ENCODE results near the gene KCNIP1.

DNA sequence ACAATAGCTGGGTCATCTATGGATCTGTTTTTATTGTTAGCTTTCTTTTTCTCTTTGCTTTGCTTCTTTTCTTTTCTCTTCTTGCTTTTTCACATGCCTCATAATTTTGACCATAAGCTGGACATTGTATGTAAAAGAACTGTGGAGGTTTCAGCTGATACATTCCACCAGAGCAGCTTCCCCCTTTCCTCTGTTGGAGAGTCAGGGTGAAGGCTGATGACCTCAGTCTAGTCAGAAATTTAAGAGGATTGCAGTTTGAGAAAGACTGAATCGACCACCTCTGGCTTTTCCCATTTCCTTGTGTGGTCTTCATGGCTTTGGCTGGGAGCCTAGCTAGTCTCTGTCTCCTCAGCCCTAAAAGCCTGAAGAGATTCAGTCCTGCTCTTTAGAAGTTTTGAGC is 42.0 kb downstream of the KCNIP1 start:
- TF ChIP-seq, protein P1, sequence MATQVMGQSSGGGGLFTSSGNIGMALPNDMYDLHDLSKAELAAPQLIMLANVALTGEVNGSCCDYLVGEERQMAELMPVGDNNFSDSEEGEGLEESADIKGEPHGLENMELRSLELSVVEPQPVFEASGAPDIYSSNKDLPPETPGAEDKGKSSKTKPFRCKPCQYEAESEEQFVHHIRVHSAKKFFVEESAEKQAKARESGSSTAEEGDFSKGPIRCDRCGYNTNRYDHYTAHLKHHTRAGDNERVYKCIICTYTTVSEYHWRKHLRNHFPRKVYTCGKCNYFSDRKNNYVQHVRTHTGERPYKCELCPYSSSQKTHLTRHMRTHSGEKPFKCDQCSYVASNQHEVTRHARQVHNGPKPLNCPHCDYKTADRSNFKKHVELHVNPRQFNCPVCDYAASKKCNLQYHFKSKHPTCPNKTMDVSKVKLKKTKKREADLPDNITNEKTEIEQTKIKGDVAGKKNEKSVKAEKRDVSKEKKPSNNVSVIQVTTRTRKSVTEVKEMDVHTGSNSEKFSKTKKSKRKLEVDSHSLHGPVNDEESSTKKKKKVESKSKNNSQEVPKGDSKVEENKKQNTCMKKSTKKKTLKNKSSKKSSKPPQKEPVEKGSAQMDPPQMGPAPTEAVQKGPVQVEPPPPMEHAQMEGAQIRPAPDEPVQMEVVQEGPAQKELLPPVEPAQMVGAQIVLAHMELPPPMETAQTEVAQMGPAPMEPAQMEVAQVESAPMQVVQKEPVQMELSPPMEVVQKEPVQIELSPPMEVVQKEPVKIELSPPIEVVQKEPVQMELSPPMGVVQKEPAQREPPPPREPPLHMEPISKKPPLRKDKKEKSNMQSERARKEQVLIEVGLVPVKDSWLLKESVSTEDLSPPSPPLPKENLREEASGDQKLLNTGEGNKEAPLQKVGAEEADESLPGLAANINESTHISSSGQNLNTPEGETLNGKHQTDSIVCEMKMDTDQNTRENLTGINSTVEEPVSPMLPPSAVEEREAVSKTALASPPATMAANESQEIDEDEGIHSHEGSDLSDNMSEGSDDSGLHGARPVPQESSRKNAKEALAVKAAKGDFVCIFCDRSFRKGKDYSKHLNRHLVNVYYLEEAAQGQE (IDR thresholded peaks at IDR 0.05; ENCODE audit: insufficient replicate concordance, low read depth): no peak
- TF ChIP-seq POLR2AphosphoS5 (IDR thresholded peaks at IDR 0.05; ENCODE audit: low read depth) (no peak), GABPA (IDR thresholded peaks at IDR 0.05; ENCODE audit: low read depth) (no peak), SPI1 (IDR thresholded peaks at IDR 0.05; ENCODE audit: borderline replicate concordance, low read depth) (no peak)
- TF ChIP-seq, protein P2, sequence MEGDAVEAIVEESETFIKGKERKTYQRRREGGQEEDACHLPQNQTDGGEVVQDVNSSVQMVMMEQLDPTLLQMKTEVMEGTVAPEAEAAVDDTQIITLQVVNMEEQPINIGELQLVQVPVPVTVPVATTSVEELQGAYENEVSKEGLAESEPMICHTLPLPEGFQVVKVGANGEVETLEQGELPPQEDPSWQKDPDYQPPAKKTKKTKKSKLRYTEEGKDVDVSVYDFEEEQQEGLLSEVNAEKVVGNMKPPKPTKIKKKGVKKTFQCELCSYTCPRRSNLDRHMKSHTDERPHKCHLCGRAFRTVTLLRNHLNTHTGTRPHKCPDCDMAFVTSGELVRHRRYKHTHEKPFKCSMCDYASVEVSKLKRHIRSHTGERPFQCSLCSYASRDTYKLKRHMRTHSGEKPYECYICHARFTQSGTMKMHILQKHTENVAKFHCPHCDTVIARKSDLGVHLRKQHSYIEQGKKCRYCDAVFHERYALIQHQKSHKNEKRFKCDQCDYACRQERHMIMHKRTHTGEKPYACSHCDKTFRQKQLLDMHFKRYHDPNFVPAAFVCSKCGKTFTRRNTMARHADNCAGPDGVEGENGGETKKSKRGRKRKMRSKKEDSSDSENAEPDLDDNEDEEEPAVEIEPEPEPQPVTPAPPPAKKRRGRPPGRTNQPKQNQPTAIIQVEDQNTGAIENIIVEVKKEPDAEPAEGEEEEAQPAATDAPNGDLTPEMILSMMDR (IDR thresholded peaks at IDR 0.05; ENCODE audit: insufficient read depth, low read length): no peak

Measured in HL-60 (cell line).